ENCODE results near the gene PPP1R26.

DNA sequence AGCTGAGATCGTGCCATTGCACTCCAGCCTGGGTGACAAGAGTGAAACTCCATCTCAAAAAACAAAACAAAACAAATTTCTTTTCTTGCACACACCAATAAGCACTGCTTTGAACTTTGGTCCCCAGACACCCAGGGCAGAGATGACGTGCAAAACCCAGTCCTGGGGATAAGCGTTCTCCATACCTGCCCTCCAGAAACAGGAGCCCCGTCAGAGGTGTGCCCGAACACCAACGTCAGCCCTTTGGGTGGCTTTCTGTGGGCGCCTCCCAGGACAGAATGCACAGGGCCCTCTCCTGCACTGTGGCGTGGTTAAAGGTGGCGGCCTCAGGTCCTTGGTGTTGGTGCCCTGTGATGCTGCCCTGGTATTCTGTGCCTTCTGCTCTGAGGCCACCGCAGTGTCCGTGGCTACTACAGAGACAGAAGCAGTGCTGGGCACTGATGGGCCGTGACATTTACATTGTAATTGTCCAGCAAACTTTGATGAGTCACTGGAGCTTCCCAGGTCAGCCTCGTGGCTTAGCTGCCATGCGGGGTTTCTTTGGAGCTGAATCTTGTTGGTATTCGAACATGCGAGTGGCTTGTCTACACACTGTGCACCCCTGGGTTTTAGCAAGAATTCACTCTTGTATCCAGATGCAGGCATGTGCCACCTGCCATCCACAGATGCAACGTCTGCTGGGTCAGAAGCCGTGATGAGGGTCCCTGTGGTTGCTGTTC lies 9.8 kb downstream of the PPP1R26 start:
- no peak for TF ChIP-seq EZH2 (IDR thresholded peaks at IDR 0.05; ENCODE audit: borderline replicate concordance, insufficient read depth, low read length, poor library complexity, severe bottlenecking)
- TF ChIP-seq, protein P1, sequence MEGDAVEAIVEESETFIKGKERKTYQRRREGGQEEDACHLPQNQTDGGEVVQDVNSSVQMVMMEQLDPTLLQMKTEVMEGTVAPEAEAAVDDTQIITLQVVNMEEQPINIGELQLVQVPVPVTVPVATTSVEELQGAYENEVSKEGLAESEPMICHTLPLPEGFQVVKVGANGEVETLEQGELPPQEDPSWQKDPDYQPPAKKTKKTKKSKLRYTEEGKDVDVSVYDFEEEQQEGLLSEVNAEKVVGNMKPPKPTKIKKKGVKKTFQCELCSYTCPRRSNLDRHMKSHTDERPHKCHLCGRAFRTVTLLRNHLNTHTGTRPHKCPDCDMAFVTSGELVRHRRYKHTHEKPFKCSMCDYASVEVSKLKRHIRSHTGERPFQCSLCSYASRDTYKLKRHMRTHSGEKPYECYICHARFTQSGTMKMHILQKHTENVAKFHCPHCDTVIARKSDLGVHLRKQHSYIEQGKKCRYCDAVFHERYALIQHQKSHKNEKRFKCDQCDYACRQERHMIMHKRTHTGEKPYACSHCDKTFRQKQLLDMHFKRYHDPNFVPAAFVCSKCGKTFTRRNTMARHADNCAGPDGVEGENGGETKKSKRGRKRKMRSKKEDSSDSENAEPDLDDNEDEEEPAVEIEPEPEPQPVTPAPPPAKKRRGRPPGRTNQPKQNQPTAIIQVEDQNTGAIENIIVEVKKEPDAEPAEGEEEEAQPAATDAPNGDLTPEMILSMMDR (IDR thresholded peaks at IDR 0.05; ENCODE audit: poor library complexity, severe bottlenecking) = no peak
